ENCODE results near the gene CACNA1H. TPM values are rescaled to one million over a fixed set of nuclear protein-coding genes. Genes with fewer than 3 reads are reported as not detected.

The CACNA1H gene
- total and polyA plus RNA-seq, 2 donors (not counting 3 experiments of a cell fraction or from before 2014, with no cell fraction given) = 0.03 TPM; not detected in 1

GRCh38 chr16:1153480-1154160, 714 bp downstream of the CACNA1H start:
- ChIA-PET CTCF (no interaction called here), POLR2A (no interaction called here)
- FAIRE-seq (no peak), DNase-seq (ENCODE audit: low read depth, low spot score) (no peak)
- H3K36me3 ChIP-seq (ENCODE audit: control insufficient read depth in 2 of 2, extremely low read depth in 1 of 2, insufficient read depth in 2 of 2, low read length in 2 of 2) = no peaks in the 10 kb centered on the region
- intact Hi-C loops (cut with micrococcal nuclease) = no loop called here
- peaks cover 16 to 22% of the 10 kb centered on the region in 2 experiments for H3K27me3 ChIP-seq (ENCODE audit: control insufficient read depth in 2 of 2, insufficient read depth in 2 of 2, low read length in 2 of 2)
- no peaks in the 10 kb centered on the region for H4K20me1 ChIP-seq (replicated peaks; ENCODE audit: control insufficient read depth, extremely low read depth, insufficient read depth, low read length)
- H3K27ac ChIP-seq (ENCODE audit: insufficient read depth, low read depth, low read length) = no peak overlapping the region
- TF ChIP-seq EZH2 (IDR thresholded peaks at IDR 0.05; ENCODE audit: borderline replicate concordance, low read depth, low read length, severe bottlenecking) = peak; percentile 79
- no peak for TF ChIP-seq JUN (IDR thresholded peaks at IDR 0.05; ENCODE audit: borderline replicate concordance, insufficient read depth, insufficient read length, low read depth)
- no peak overlapping the region for H2AFZ ChIP-seq (ENCODE audit: low read depth, low read length)
- no peak overlapping the region for H3K4me3 ChIP-seq (replicated peaks in 1 of 3; ENCODE audit: insufficient read depth in 1 of 3, low read depth in 1 of 3, low read length in 3 of 3)
- H3K9me1 ChIP-seq (replicated peaks; ENCODE audit: control insufficient read depth, extremely low read depth, insufficient read depth, low read length) = no peaks in the 10 kb centered on the region
- H3K4me1 ChIP-seq (ENCODE audit: control insufficient read depth, extremely low read depth, insufficient read depth, low read length) = no peaks in the 10 kb centered on the region
- BruUV-seq (replicated peaks) = no TSS peak
- no peak overlapping the region for H3K4me2 ChIP-seq (ENCODE audit: insufficient read depth, low read length)
- H3K9me3 ChIP-seq (replicated peaks; ENCODE audit: control insufficient read depth, insufficient read depth, low read length) = no peaks in the 10 kb centered on the region
- dilution Hi-C loops (cut with MboI; ENCODE audit: extremely low pct_ligation_motif_present, low sequenced_read_pairs) = no loop called here
- no peaks in the 10 kb centered on the region for H3K79me2 ChIP-seq (ENCODE audit: control insufficient read depth, insufficient read depth, low read length)
- no peak overlapping the region for H3K9ac ChIP-seq (replicated peaks; ENCODE audit: extremely low read depth, insufficient read depth, low read length)

- H4K20me1 ChIP-seq (replicated peaks; ENCODE audit: control insufficient read depth, extremely low read depth, insufficient read depth, low read length) = no peaks in the 10 kb centered on the region
- no peaks in the 10 kb centered on the region for H3K79me2 ChIP-seq (ENCODE audit: control insufficient read depth, insufficient read depth, low read length)
- CTCF ChIA-PET = no interaction called here
- H3K9me1 ChIP-seq (replicated peaks; ENCODE audit: control insufficient read depth, extremely low read depth, insufficient read depth, low read length) = no peaks in the 10 kb centered on the region
- H3K27me3 ChIP-seq (ENCODE audit: control insufficient read depth in 2 of 2, insufficient read depth in 2 of 2, low read length in 2 of 2) = peaks cover 16 to 22% of the 10 kb centered on the region in 2 experiments
- no peak overlapping the region for H3K4me2 ChIP-seq (ENCODE audit: insufficient read depth, low read length)
- H3K27ac ChIP-seq (ENCODE audit: insufficient read depth, low read depth, low read length) = no peak overlapping the region
- DNase-seq (ENCODE audit: low read depth, low spot score) (no peak), FAIRE-seq (no peak)
- H3K4me1 ChIP-seq (ENCODE audit: control insufficient read depth, extremely low read depth, insufficient read depth, low read length) = no peaks in the 10 kb centered on the region
- TF ChIP-seq EZH2 (IDR thresholded peaks at IDR 0.05; ENCODE audit: borderline replicate concordance, low read depth, low read length, severe bottlenecking) (peak; percentile 79), MAX (IDR thresholded peaks at IDR 0.05; ENCODE audit: insufficient read depth, insufficient read length) (no peak), POLR2AphosphoS5 (IDR thresholded peaks at IDR 0.05; ENCODE audit: insufficient read depth, low read depth, low read length) (no peak)
- H3K4me3 ChIP-seq (replicated peaks in 1 of 3; ENCODE audit: insufficient read depth in 1 of 3, low read depth in 1 of 3, low read length in 3 of 3) = no peak overlapping the region
- no peaks in the 10 kb centered on the region for H3K36me3 ChIP-seq (ENCODE audit: control insufficient read depth in 2 of 2, extremely low read depth in 1 of 2, insufficient read depth in 2 of 2, low read length in 2 of 2)
- POLR2A ChIA-PET = no interaction called here
- dilution Hi-C loops (cut with MboI; ENCODE audit: extremely low pct_ligation_motif_present, low sequenced_read_pairs) = no loop called here
- no TSS peak for BruUV-seq (replicated peaks)
- intact Hi-C loops (cut with micrococcal nuclease) = no loop called here
- no peak overlapping the region for H3K9ac ChIP-seq (replicated peaks; ENCODE audit: extremely low read depth, insufficient read depth, low read length)
- H3K9me3 ChIP-seq (replicated peaks; ENCODE audit: control insufficient read depth, insufficient read depth, low read length) = no peaks in the 10 kb centered on the region
- no peak overlapping the region for H2AFZ ChIP-seq (ENCODE audit: low read depth, low read length)
These were observed 1.5 kb downstream of the CACNA1H start for GRCh38 chr16:1154291-1154886.

Measured in endothelial cell of umbilical vein (primary cell).